LNCAP (cell line): ENCODE measurements around the gene WASF3.

Experiments used
- TF ChIP-seq, protein P1 (sequence below): fragments of 450-650 bp; IDR thresholded peaks from 2 replicates; pipeline ENCODE4 v1.5.1; 2017; ENCODE audit warnings: mild to moderate bottlenecking

Gene WASF3

GRCh38 chr13:26538363-26539317 is 18.8 kb upstream of the WASF3 start:
- TF ChIP-seq, protein P1, sequence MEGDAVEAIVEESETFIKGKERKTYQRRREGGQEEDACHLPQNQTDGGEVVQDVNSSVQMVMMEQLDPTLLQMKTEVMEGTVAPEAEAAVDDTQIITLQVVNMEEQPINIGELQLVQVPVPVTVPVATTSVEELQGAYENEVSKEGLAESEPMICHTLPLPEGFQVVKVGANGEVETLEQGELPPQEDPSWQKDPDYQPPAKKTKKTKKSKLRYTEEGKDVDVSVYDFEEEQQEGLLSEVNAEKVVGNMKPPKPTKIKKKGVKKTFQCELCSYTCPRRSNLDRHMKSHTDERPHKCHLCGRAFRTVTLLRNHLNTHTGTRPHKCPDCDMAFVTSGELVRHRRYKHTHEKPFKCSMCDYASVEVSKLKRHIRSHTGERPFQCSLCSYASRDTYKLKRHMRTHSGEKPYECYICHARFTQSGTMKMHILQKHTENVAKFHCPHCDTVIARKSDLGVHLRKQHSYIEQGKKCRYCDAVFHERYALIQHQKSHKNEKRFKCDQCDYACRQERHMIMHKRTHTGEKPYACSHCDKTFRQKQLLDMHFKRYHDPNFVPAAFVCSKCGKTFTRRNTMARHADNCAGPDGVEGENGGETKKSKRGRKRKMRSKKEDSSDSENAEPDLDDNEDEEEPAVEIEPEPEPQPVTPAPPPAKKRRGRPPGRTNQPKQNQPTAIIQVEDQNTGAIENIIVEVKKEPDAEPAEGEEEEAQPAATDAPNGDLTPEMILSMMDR = no peak

- TF ChIP-seq, protein P1 = no peak
Observed at GRCh38 chr13:26539738-26540292, 17.7 kb upstream of the WASF3 start.

DNA sequence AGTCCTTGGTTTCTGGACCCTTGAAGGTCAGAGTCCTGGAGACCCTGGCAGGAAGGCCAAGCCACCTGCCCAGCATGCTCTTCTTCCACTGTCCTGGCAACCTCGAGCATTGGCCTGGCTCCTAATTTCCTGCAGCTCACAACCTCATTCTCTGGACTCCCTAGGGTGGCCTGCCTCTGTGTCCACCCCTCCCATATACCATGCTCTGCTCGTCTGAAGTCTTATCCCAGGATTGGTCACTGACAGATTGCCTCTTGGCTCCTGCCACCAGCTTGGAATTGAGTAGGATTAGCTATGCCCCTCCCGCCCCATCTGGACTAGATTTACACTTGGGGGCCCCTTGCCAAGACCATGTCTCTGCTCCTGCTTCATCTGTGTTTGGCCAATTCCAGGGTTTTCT is 17.1 kb upstream of the WASF3 start:
- TF ChIP-seq, protein P1 = no peak

GRCh38 chr13:26541041-26541440 is 16.4 kb upstream of the WASF3 start:
- TF ChIP-seq, protein P1 = no peak

GRCh38 chr13:26541678-26542568 is 15.6 kb upstream of the WASF3 start:
- TF ChIP-seq, protein P1 = no peak; the same call in 1 of the 2 replicates

- TF ChIP-seq, protein P1 = no peak
Observed at GRCh38 chr13:26544707-26545106, 12.8 kb upstream of the WASF3 start.

DNA sequence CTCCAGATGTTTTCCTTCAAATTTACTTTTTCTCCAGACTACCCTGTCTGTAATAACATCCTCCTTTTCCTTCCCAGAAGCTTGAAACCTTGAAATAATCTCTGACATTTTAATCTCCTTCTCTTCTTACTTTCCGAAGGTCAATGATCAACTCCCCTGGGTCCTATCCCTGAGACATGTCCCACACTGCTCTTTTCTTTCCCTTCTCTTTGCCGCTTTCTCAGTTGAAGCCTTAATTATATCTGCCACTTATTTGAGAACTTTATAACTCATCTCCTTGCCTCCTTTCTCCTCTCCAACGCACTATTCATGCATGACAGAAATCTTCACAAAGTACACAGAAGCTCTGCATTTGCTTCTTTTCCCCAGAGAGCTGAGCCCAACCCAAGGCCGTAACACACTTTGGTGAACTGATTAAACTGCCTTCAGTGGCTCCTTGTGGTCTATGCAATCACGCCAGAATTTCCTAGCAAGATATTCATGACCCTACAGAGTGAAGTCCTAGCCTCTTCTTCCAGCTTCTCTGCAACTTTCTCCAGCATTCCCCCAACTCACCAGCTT is 9.2 kb upstream of the WASF3 start:
- TF ChIP-seq, protein P1 = no peak
